ENCODE measurements around the gene LYZL6. TPM values are rescaled to one million over a fixed set of nuclear protein-coding genes. Genes with fewer than 3 reads are reported as not detected.

The LYZL6 gene
- total RNA-seq, 1 donor from 2014 or later, result not detected

- ATAC-seq, result no peak
These were observed 10.9 kb downstream of the LYZL6 start for GRCh38 chr17:35932586-35932985.

GRCh38 chr17:35931794-35932425 is 11.6 kb downstream of the LYZL6 start:
- ATAC-seq, result no peak
- no peak for TF ChIP-seq CTCF (IDR thresholded peaks at IDR 0.05)

More at GRCh38 chr17:35932586-35932985, 10.9 kb downstream of the LYZL6 start:
- Histone ChIP-seq H3K4me3 (no peak overlapping the region), H3K27ac (no peak overlapping the region), H3K4me1 (peaks cover 13% of the 10 kb centered on the region), H3K36me3 (no peaks in the 10 kb centered on the region), H3K9me3 (no peaks in the 10 kb centered on the region), H3K27me3 (no peaks in the 10 kb centered on the region)
- TF ChIP-seq CTCF (IDR thresholded peaks at IDR 0.05), result no peak
- intact Hi-C loops (cut with DNase I), result no loop called here
- DNase-seq, result no peak

GRCh38 chr17:35930211-35931065 is 13.1 kb downstream of the LYZL6 start, which contains the start of gene RDM1:
Gene RDM1 (minus strand): TSS chr17:35930773. CDS start chr17:35930727, 46 bp downstream.
- peak within 1 kb of the TSS; percentile 43 for H3K4me3 ChIP-seq
- DNase-seq, result peak; percentile 76
- no peak within 1 kb of the TSS for H3K27ac ChIP-seq
- ATAC-seq, result peak; percentile 91
- H3K9me3 ChIP-seq, result no peaks in the 10 kb centered on the region
- TF ChIP-seq CTCF (IDR thresholded peaks at IDR 0.05), result no peak
- no peaks in the 10 kb centered on the region for H3K36me3 ChIP-seq
- intact Hi-C loops (cut with DNase I), result no loop called here
- peaks cover 13% of the 10 kb centered on the region for H3K4me1 ChIP-seq
- H3K27me3 ChIP-seq, result no peaks in the 10 kb centered on the region

More at GRCh38 chr17:35931794-35932425, 11.6 kb downstream of the LYZL6 start:
- Histone ChIP-seq H3K27me3 (no peaks in the 10 kb centered on the region), H3K9me3 (no peaks in the 10 kb centered on the region), H3K27ac (no peak overlapping the region), H3K4me1 (peaks cover 13% of the 10 kb centered on the region), H3K4me3 (no peak overlapping the region), H3K36me3 (no peaks in the 10 kb centered on the region)
- DNase-seq, result no peak
- intact Hi-C loops (cut with DNase I), result no loop called here

- Histone ChIP-seq H3K27ac (no peak overlapping the region), H3K4me1 (peaks cover 13% of the 10 kb centered on the region), H3K4me3 (no peak overlapping the region), H3K9me3 (no peaks in the 10 kb centered on the region), H3K36me3 (no peaks in the 10 kb centered on the region), H3K27me3 (no peaks in the 10 kb centered on the region)
- intact Hi-C loops (cut with DNase I), result no loop called here
- no peak for DNase-seq
- no peak for TF ChIP-seq CTCF (IDR thresholded peaks at IDR 0.05)
- ATAC-seq, result no peak
These were observed 15.8 kb downstream of the LYZL6 start for GRCh38 chr17:35927714-35928113.

- H3K4me3 ChIP-seq, result no peak overlapping the region
- no peaks in the 10 kb centered on the region for H3K9me3 ChIP-seq
- no peak for TF ChIP-seq CTCF (IDR thresholded peaks at IDR 0.05)
- H3K4me1 ChIP-seq, result no peaks in the 10 kb centered on the region
- intact Hi-C loops (cut with DNase I), result no loop called here
- DNase-seq, result no peak
- no peaks in the 10 kb centered on the region for H3K36me3 ChIP-seq
- no peaks in the 10 kb centered on the region for H3K27me3 ChIP-seq
- no peak for ATAC-seq
- no peak overlapping the region for H3K27ac ChIP-seq
These were observed 19.9 kb downstream of the LYZL6 start for GRCh38 chr17:35923609-35924114.

All from upper lobe of right lung (tissue), 1 donor.